ENCODE measurements around the gene RPL12. TPM values are rescaled to one million over a fixed set of nuclear protein-coding genes. Genes with fewer than 3 reads are reported as not detected.

RPL12 gene
- total and polyA plus RNA-seq, 9 of the 15 experiments (the other 6 are each of a cell fraction or from before 2014, with no cell fraction given) = 1,614 to 4,558 (median 2,531) TPM

DNA sequence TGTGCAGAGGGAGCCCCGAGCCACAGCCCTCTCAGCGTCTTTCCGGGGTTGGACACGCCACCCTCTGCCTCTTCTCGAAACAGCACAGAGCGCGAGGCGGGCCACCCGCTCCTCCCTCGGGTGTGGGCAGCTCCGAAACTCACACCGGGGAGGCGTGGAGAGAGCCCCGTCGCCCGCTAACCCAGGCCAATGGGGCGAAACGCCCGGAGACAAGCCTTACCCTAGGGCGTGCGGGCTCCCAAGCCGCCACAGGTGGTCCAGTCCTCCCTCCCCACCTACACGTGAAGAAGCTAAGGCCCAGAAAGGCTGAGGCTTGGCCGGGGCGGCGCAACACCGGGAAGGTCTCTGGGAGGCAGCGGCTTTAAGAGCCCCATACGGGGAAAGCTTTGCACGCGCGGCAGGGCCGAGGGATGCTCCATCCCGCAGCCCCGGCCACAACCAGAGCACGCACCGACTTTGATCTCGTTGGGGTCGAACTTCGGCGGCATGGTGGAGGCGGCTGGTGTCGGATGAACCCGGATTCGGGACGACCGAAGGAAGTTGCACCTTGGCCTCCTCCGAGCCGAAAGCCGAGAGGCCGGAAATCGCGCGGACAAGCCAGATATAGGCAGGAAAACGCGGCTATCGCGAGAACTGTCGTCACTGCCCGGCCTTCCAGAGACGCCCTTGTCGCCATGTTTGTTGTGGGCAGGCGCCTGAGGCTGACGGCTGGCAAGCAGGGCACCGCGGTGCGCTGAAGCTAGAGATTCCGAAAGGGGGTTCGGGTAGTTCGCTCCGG is at the start of gene RPL12, which contains the start of gene LRSAM1 (continued):
- TF ChIP-seq ZZZ3 (IDR thresholded peaks at IDR 0.05) = peak; percentile 98
- no peak; the same call in 1 of the 2 replicates for TF ChIP-seq ZNF134 (CRISPR knock-in tag; conservative IDR thresholded peaks at IDR 0.05)
- no peak for TF ChIP-seq ZSCAN32 (CRISPR knock-in tag; IDR thresholded peaks at IDR 0.05)
- no peak for TF ChIP-seq TAF15 (IDR thresholded peaks at IDR 0.05; ENCODE audit: low read depth, low read length)
- TF ChIP-seq ZNF384 (IDR thresholded peaks at IDR 0.05; ENCODE audit: low read depth, low read length) = no peak
- TF ChIP-seq ZNF175 (CRISPR knock-in tag; IDR thresholded peaks at IDR 0.05; ENCODE audit: low read depth) = 0 out of 2 replicates have a peak, but pooled peaks have one; percentile 11
- peak; percentile 96 for TF ChIP-seq FIP1L1 (IDR thresholded peaks at IDR 0.05; ENCODE audit: low read depth, low read length, poor library complexity, severe bottlenecking)
- TF ChIP-seq RBM14 (IDR thresholded peaks at IDR 0.05; ENCODE audit: borderline replicate concordance, insufficient read depth, low read depth, low read length) = no peak
- TF ChIP-seq ATF1 (CRISPR knock-in tag; IDR thresholded peaks at IDR 0.05) = peak; percentile 63; the same call in 1 of the 2 replicates
- TF ChIP-seq ATF1 (tag; IDR thresholded peaks at IDR 0.05) = peak; percentile 98
- no peak for TF ChIP-seq GATA2 (CRISPR knock-in tag; IDR thresholded peaks at IDR 0.05)
- TF ChIP-seq ZBTB8A (IDR thresholded peaks at IDR 0.05; ENCODE audit: partially characterized antibody) = no peak
- TF ChIP-seq RAD21 (CRISPR knock-in tag; conservative IDR thresholded peaks at IDR 0.05 in 1 of 2, IDR thresholded peaks at IDR 0.05 in 1 of 2) = no peak; a peak in 1 of 4 replicates
- TF ChIP-seq ZNF766 (CRISPR knock-in tag; conservative IDR thresholded peaks at IDR 0.05) = peak; percentile 58; the same call in 1 of the 2 replicates
- no peak for TF ChIP-seq ZNF165 (CRISPR knock-in tag; IDR thresholded peaks at IDR 0.05; ENCODE audit: borderline replicate concordance)
- no peak for TF ChIP-seq COPS2 (conservative IDR thresholded peaks at IDR 0.05)
- 0 out of 2 replicates have a peak, but pooled peaks have one; percentile 82 for TF ChIP-seq DNMT1 (IDR thresholded peaks at IDR 0.05)
- TF ChIP-seq SNRNP70 (optimal IDR thresholded peaks at IDR 0.05; ENCODE audit: low read depth, low read length) = peak; percentile 72
- TF ChIP-seq EP300 (IDR thresholded peaks at IDR 0.05; ENCODE audit: low read length) = no peak
- no peak for TF ChIP-seq ZNF133 (CRISPR knock-in tag; IDR thresholded peaks at IDR 0.05)
- TF ChIP-seq ZNF224 (CRISPR knock-in tag; IDR thresholded peaks at IDR 0.05) = no peak
- TF ChIP-seq, protein P1, sequence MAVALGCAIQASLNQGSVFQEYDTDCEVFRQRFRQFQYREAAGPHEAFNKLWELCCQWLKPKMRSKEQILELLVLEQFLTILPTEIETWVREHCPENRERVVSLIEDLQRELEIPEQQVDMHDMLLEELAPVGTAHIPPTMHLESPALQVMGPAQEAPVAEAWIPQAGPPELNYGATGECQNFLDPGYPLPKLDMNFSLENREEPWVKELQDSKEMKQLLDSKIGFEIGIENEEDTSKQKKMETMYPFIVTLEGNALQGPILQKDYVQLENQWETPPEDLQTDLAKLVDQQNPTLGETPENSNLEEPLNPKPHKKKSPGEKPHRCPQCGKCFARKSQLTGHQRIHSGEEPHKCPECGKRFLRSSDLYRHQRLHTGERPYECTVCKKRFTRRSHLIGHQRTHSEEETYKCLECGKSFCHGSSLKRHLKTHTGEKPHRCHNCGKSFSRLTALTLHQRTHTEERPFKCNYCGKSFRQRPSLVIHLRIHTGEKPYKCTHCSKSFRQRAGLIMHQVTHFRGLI (CRISPR knock-in tag; IDR thresholded peaks at IDR 0.05) = no peak
- TF ChIP-seq TCF3 (CRISPR knock-in tag; IDR thresholded peaks at IDR 0.05) = peak; percentile 35; the same call in 1 of the 2 replicates
- TF ChIP-seq ZNF431 (CRISPR knock-in tag; IDR thresholded peaks at IDR 0.05) = peak; percentile 79
- 0 out of 2 replicates have a peak, but pooled peaks have one; percentile 3 for TF ChIP-seq CEBPG (CRISPR knock-in tag; IDR thresholded peaks at IDR 0.05)
- no peak for TF ChIP-seq CEBPG (tag; conservative IDR thresholded peaks at IDR 0.05 in 1 of 2, IDR thresholded peaks at IDR 0.05 in 1 of 2)
- no peak for TF ChIP-seq DMBX1 (CRISPR knock-in tag; IDR thresholded peaks at IDR 0.05; ENCODE audit: borderline replicate concordance)

All from K562 (cell line).